NCI-H526 treated with DMSO at 0.1 percent for 48 hours (cell line): ENCODE measurements around the gene CENPL.

ENCODE experiments used
- DNase-seq: peaks from one replicate; lab custom pipeline; 2025; lab: John Stamatoyannopoulos, UW

The CENPL gene

GRCh38 chr1:173758110-173758509 lies 66.6 kb downstream of the CENPL start:
- no peak for DNase-seq

GRCh38 chr1:173757666-173758065 lies 67.0 kb downstream of the CENPL start:
- no peak for DNase-seq

DNA sequence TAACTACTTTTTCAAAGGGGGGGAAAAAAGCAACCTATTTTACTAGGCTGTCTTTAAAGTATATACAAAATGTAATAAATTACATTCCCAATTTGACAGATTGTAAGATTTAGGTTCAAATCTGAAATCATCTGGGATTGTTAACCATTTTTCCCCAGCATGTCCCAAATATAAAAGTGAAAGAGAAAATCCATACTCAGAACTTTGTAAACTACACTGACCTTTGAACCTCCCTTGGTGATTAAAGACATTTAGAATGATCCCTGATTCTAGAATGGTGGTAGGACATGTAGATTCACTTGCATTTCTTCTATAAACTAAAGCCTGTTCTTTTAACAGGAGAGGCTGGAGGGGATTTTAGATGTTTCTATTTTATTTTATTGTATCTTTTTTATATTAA lies 70.9 kb downstream of the CENPL start:
- no peak for DNase-seq
